NCI-H774 (cell line): ENCODE data around the gene LDB1.

ENCODE experiments used
- DNase-seq: peaks from one replicate; lab custom pipeline; 2025; lab: John Stamatoyannopoulos, UW

Gene LDB1

GRCh38 chr10:102113261-102113955 lies 6.8 kb downstream of the LDB1 start:
- no peak for DNase-seq

GRCh38 chr10:102112210-102112817 lies 7.9 kb downstream of the LDB1 start:
- no peak for DNase-seq

- no peak for DNase-seq
These were observed 8.9 kb downstream of the LDB1 start for GRCh38 chr10:102111276-102111675.

GRCh38 chr10:102109166-102110116 lies 10.7 kb downstream of the LDB1 start:
- DNase-seq: no peak

- DNase-seq: no peak
These were observed 13.2 kb downstream of the LDB1 start for GRCh38 chr10:102106998-102107397.

- DNase-seq: no peak
These were observed 17.7 kb downstream of the LDB1 start for GRCh38 chr10:102102421-102102820.

- no peak for DNase-seq
These were observed 19.0 kb downstream of the LDB1 start for GRCh38 chr10:102101152-102101551.

- DNase-seq: no peak
These were observed 23.7 kb downstream of the LDB1 start for GRCh38 chr10:102096449-102096848.

GRCh38 chr10:102090772-102091171 lies 29.4 kb downstream of the LDB1 start:
- no peak for DNase-seq

GRCh38 chr10:102086196-102086595 lies 34.0 kb downstream of the LDB1 start:
- DNase-seq: no peak

- no peak for DNase-seq
These were observed 34.8 kb downstream of the LDB1 start for GRCh38 chr10:102085336-102085735.

GRCh38 chr10:102083541-102083940 lies 36.6 kb downstream of the LDB1 start:
- no peak for DNase-seq

GRCh38 chr10:102072673-102073527 lies 47.3 kb downstream of the LDB1 start:
- DNase-seq: peak; percentile 25

GRCh38 chr10:102069071-102069470 lies 51.1 kb downstream of the LDB1 start:
- DNase-seq: no peak

GRCh38 chr10:102068216-102068615 lies 52.0 kb downstream of the LDB1 start:
- no peak for DNase-seq

GRCh38 chr10:102067091-102067916 lies 52.9 kb downstream of the LDB1 start:
- no peak for DNase-seq

- DNase-seq: no peak
These were observed 53.6 kb downstream of the LDB1 start for GRCh38 chr10:102066399-102067088.

- no peak for DNase-seq
These were observed 54.4 kb downstream of the LDB1 start for GRCh38 chr10:102065561-102066398.

GRCh38 chr10:102064868-102065560 lies 55.2 kb downstream of the LDB1 start, which contains the start of gene HPS6:
Gene HPS6 (plus strand): TSS chr10:102065349. CDS start chr10:102065475, 126 bp downstream.
- peak; percentile 76 for DNase-seq
